Right kidney (tissue), 1 donor: ENCODE data around the gene SPOCK2.
"Not testable (repeated sequence)": the region's sequence is repeated elsewhere in the genome, so short reads cannot be mapped to it uniquely, and the experiment has no call there.

Experiments used
- DNase-seq: peaks from one replicate; pipeline ENCODE4 v3.0.0-alpha.2; 2016

SPOCK2 gene

DNA sequence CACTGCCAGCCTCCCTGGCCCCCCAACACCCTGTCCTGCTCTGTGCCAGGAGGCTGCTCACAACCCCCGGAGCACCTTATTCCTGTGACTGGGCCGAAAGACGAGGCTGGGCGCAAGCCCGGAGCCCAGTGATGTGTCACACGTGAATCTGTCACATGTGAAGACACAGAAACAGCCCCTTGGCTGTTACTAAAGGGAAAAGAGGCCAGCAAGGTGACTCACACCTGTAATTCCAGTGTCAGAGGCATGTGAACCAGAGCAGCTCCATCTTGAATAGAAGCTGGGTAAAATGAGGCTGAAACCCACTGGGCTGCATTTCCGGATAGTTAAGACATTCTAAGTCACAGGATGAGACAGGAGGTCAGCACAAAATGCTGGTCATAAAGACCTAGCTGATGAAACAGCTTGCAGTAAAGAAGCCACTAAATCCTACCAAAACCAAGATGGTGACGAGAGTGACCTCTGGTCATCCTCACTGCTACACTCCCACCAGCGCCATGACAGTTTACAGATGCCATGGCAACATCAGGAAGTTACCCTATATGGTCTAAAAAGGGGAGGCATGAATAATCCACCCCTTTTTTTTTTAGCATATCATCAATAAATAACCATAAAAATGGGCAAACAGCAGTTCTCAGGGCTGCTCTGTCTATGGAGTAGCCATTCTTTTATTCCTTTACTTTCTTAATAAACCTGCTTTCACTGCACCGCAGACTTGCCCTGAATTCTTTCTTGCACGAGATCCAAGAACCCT lies 55.8 kb downstream of the SPOCK2 start:
- DNase-seq = not testable (repeated sequence)

GRCh38 chr10:72031706-72032105 lies 56.6 kb downstream of the SPOCK2 start:
- no peak for DNase-seq

GRCh38 chr10:72030762-72031543 lies 57.4 kb downstream of the SPOCK2 start:
- DNase-seq = peak; percentile 59

GRCh38 chr10:72029414-72029813 lies 58.9 kb downstream of the SPOCK2 start:
- no peak for DNase-seq

DNA sequence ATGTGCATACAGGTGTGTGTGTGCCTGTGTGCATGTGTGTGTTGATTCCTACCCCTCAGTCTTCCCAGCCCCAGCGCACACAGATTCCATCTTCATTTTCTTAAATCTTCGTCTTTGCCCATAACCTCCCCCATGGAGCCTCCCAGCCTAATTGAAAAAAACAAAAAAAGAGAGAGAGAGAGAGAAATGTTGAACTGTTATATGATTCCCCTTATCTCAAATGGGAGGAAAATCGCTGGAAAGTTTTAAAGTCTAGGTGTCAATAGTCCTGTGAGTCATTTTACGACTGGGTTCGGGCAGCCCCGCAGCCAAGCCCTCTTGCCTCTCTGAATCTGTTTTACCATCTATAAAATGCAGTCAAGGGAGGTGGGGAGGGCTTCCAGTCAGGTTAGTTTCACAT lies 60.9 kb downstream of the SPOCK2 start:
- no peak for DNase-seq

DNA sequence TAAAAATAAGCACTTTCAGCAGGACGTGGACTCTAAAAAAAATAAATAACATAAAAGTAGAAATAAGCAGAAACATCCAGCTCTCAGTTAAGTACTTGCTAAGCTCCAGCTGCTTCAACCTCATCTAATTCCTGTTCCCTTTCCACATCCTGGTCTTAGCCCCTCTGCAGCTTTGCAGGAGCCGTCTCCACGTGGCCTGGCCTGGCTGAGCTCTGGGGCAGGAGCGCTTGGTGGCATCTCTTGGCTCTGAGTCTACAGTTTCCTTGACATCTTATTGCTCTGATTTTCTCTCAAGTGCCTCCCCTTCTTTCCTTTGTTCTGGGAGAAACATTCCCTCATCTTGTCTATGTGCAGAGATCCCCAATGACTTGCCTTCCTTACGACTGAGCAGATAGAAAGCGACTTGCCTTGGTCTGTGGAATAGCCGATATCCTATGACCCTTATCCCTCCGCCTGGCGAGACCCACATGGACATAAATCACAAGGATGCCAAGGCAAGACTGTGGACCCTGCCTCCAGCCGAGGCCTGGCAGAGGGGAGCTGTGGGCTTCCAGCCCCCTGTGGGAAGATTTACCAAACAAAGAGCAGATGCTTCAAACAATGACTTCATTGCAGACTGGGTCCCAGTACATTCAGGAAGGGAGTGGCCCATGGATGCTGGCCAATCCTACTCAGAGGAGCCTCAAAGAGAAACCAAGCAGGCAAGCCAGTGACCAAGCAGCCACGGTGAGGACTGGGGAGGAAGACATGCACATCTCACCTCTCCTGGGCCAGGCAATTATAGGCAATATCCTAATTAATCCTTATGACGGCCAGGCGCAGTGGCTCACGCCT lies 61.9 kb downstream of the SPOCK2 start:
- no peak for DNase-seq

DNA sequence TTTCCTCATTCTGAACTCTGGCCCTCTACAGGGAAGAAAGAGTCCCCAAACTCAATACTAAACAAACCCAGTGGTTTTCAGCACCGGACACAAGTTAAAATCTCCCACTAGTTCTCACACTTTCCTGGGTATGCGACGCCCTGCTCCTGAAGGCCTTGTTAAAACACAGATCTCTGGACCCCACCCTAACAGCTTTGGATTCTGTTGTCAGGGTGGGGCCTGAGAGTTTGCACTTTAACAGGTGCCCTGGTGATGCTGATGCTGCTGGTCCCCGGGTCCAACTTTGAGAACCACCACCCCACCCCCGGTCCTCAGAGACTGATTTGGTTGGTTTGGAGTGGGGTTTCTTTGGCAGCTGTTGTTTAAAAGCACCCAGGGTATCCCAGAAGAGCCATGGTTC lies 62.5 kb downstream of the SPOCK2 start:
- no peak for DNase-seq

DNA sequence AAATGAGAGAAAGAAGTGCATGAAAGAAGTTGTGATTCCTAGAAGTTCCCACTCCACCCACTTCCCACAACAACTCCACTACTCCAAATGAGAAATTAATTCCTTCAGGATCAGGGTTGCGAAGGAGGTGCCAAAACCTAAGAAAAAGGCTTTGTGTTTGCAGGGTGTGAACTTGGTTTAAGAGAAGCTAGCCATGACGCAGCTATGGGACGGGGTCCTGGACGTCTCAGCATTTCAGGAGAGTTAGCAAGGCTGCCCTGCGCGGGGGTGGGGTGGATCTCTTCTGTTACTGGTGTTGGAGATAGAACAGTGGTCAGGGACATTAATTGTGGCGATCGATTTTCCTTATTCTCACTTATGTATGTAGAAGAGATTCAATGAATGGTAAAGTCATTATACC lies 63.0 kb downstream of the SPOCK2 start:
- DNase-seq = no peak

DNA sequence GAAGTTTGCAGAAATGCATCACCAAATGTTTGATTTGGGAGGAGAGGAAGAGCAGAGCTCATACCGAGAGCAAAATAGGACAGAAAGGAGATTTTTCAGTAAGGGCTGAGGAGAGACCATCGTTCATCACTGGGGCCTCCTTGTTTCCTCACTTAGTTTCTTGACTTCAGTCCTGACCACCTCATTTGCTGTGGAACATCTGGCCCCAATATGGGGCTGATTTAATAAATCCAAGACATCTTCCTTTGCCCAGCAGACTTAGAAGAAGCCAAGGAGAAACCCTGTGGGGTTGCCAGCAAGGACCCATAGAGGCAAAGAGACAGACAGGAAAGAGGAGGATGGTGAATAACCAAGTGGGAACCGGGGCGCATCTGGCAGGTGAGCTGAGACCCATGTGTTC lies 63.8 kb downstream of the SPOCK2 start:
- no peak for DNase-seq

- no peak for DNase-seq
These were observed 66.1 kb downstream of the SPOCK2 start for GRCh38 chr10:72022228-72022627.

DNA sequence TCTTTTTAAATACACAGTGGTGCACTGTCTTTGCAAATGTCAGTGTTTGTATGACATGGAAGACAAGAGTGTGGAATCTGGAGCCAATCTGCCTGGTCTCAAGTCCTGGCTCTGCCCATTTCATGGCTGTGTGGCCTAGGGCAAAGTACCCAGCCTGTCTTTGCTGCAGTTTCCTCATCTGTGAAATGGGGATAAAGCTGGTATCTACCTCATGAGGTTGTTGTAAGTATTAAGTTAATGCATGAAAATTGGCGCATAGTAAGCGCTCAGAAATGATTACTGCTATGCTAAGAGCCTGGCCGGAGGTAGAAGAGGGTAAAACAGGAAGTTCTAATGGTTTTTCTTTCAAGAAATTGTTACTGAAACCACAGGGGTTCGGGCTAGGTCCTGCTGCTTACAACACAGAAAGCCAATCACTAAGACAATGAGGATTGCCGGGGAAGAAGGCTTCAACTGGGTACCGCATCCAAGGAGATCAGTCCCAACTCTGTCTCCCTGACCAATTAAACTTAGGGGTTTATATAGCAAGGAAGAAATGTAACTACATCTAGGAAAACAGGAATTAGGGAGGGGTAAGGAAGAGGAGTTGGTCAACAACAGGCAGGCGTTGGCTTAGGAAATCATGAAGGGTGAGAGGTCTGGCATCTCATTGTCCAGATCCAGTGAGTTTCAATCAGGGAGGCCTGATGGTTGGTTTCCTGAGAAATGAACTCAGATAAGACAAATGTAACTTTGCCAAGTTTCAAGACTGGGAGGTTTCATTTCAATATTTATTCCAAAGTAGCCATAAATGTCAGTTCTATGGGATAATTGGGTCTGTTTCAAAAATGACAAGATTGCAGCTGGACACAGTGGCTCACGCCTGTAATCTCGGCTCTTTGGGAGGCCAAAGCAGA lies 67.2 kb downstream of the SPOCK2 start:
- no peak for DNase-seq

DNA sequence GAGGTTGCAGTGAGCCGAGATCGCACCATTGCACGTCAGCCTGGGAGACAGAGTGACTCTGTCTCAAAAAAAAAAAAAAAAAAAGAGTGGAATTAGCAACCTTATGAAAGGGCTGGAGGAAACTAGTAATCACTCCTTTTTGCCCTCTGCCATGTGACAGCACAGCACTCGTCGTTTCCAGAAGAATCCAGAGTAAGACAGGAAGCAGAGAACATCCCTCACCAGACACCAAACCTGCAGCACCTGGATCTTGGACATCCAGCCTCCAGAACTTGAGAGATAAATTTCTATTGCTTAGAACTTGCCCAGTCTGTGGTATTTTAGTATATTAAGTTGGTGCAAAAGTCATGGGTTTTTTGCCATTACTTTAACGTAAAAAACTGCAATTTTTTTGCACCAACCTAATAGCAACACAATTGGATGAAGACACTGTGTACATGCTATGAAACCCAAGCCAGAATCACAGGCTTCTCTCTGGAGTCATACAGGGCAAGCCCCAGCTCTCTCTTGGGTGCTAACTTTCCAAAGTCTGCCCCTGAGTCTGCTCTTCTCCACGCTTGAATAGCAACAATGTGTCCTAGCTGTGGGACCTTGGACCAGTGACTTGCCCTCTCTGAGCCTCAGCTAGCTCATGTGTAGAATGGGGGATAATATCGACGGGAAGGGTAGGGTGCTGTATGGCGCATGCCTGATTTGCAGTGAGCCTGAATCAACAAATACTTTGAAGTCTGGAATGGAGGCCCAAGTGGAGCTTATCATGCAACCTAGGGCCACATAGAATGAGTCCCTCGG lies 69.1 kb downstream of the SPOCK2 start:
- no peak for DNase-seq

DNA sequence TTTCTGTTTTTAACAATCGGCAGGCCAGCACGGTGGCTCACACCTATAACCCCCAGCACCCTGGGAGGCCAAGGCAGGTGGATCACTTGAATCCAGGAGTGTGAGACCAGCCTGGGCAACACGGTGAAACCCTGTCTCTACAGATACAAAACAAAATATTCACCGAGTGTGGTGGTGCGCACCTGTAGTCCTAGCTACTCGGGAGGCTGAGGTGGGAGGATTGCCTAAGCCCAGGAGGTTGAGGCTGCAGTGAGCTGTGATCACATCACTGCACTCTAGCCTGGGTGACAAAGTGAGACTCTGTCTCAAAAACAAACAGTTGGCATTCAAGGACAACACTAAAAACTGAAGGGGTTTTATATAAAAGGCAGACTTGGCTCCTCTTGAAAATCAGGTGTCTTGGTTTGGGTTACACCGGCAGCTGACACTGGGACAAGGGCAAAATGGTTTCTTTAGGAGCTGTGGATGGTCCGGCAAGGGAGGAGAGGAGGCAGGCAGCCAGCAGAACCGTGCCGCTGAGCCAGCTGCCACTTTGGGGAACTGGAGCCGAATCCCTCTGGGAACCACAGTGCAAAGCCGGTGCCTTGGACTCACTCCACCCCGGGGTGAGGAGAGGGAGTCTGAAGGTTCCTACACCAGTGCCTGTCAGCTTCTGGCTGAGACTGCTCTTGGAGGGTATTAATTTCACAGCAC lies 71.6 kb downstream of the SPOCK2 start:
- DNase-seq = no peak

GRCh38 chr10:72015841-72016240 lies 72.5 kb downstream of the SPOCK2 start:
- no peak for DNase-seq

GRCh38 chr10:72014785-72015480 lies 73.4 kb downstream of the SPOCK2 start:
- DNase-seq = no peak

GRCh38 chr10:72014197-72014596 lies 74.2 kb downstream of the SPOCK2 start:
- DNase-seq = no peak

- DNase-seq = no peak
These were observed 75.0 kb downstream of the SPOCK2 start for GRCh38 chr10:72013202-72013945.

DNA sequence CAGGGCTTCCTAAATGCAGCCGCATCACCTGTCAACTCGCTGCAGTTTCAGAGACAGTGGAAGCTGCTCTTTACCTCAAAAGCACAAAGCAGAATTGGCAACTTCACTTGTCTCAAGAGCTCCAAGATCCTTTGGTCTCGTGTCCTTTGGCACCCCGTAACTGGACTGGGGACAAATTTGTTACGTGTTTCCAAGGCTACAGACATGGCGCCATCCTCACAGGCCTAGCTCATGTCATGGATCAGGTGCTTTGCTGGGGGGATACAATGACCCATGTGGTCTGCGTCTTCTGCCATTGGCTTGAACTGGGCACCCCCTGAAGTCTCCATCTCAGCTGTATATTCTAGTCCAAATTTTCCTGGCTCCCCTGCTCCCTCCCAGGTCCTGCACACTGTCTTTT lies 75.6 kb downstream of the SPOCK2 start:
- DNase-seq = no peak

DNA sequence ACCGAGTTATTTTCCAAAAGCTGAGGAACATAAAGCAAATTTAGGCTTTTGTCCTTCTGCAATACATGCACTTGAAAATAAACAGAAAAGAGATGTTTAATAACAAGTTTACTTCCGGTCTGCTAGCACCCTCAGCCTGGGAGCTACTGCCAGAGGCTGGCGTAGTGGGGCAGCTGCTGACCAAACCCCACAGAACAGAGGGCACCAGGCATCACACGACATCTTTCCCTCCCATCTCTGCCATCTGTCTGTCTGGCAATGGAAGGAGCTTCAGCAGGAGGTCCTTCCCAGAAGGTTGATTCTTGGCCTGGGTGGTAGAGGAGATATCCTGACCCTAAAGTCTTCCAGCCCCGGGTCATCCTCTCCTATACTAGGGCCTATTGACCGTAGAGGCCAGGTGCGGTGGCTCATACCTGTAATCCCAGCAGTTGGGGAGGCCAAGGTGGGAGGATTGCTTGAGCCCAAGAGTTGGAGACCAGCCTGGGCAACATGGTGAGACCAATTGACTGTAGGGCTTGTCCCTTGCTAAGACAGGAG lies 76.3 kb downstream of the SPOCK2 start:
- DNase-seq = no peak
